Spleen (tissue), 11 donors: Measurements from ENCODE around the gene LMOD1. TPM values are rescaled to one million over a fixed set of nuclear protein-coding genes. Genes with fewer than 3 reads are reported as not detected.

Source experiments
- DNase-seq: peaks from one replicate; pipeline ENCODE4 v3.0.0-alpha.2; 2020
- H3K27ac ChIP-seq, 8 donors: fragments of 200-600 bp; sonication (generic) in 7 of 8; 1 replicate in 4 of 8; 2 replicates in 4 of 8; pipeline versions ENCODE4 v1.5.0 to v1.8.0; 2016 to 2021; ENCODE audit warnings: inconsistent platforms in 4 of 8, mild to moderate bottlenecking in 4 of 8, moderate library complexity in 1 of 8
- H3K27me3 ChIP-seq, 7 donors: fragments of 200-600 bp; sonication (generic) in 6 of 7; replicated peaks in 1 of 7; 1 replicate in 4 of 7; 2 replicates in 3 of 7; pipeline versions ENCODE4 v1.5.0 to v1.8.0; 2016 to 2021; ENCODE audit warnings: inconsistent platforms in 3 of 7, mild to moderate bottlenecking in 1 of 7
- H3K36me3 ChIP-seq, 6 donors: fragments of 200-600 bp; sonication (generic) in 5 of 6; 1 replicate in 4 of 6; 2 replicates in 2 of 6; pipeline versions ENCODE4 v1.5.0 to v1.8.0; 2016 to 2021; ENCODE audit warnings: inconsistent platforms in 2 of 6
- H3K4me1 ChIP-seq, 6 donors: fragments of 200-600 bp; sonication (generic) in 5 of 6; 1 replicate in 3 of 6; 2 replicates in 3 of 6; pipeline versions ENCODE4 v1.5.0 to v1.8.0; 2016 to 2021; ENCODE audit warnings: inconsistent platforms in 3 of 6
- H3K4me3 ChIP-seq, 8 donors: fragments of 200-600 bp; sonication (generic) in 7 of 8; 1 replicate in 4 of 8; 2 replicates in 4 of 8; pipeline versions ENCODE4 v1.5.0 to v1.8.0; 2016 to 2021; ENCODE audit warnings: inconsistent platforms in 4 of 8, mild to moderate bottlenecking in 4 of 8, moderate library complexity in 2 of 8
- H3K9me3 ChIP-seq, 8 donors: fragments of 200-600 bp; sonication (generic) in 7 of 8; 1 replicate in 4 of 8; 2 replicates in 4 of 8; pipeline versions ENCODE4 v1.5.0 to v1.8.0; 2016 to 2021; ENCODE audit warnings: inconsistent platforms in 4 of 8
- CTCF ChIP-seq, 11 experiments: fragments of 200-600 bp in 7 of 11; fragments of 450-650 bp in 4 of 11; sonication (generic) in 4 of 11; IDR thresholded peaks in 8 of 11; conservative IDR thresholded peaks in 3 of 11; 1 replicate in 7 of 11; 2 replicates in 4 of 11; pipeline versions ENCODE4 v1.4.0 to v1.8.0; 2016 to 2021; ENCODE audit warnings: antibody characterized with exemption in 11 of 11, inconsistent platforms in 4 of 11, mild to moderate bottlenecking in 1 of 11
- POLR2A ChIP-seq, 3 donors: fragments of 450-650 bp; IDR thresholded peaks; one replicate each; pipeline ENCODE4 v1.5.1; 2017; ENCODE audit warnings: antibody characterized with exemption in 3 of 3, mild to moderate bottlenecking in 1 of 3
- POLR2AphosphoS5 ChIP-seq, 3 donors: sonication (generic); formaldehyde crosslinking; IDR thresholded peaks; one replicate each; pipeline ENCODE4 v1.5.1; 2017; ENCODE audit warnings: antibody characterized with exemption in 3 of 3
- WGBS, 5 donors: extraction: QIAGEN DNeasy Blood & Tissue Kit in 3 of 5; methylation state at CpG; one replicate each; pipeline versions ENCODE4 v1.1.5 to v1.1.7; 2013 to 2018; 5-methylcytosine and 5-hydroxymethylcytosine counted together
- intact Hi-C: fragments of 100-400 bp; cut with DNase I; formaldehyde crosslinking; loops from one replicate; pipeline ENCODE4 v1.15.0; 2023; ENCODE audit warnings: low total_unique reads
- polyA plus RNA-seq, 3 donors: library from polyadenylated mRNA; stranded (reverse); fragments of 200-250 nt; gene quantifications; one replicate each; pipeline ENCODE4 v1.2.1, GENCODE V29; 2013
- total RNA-seq, 7 donors: library from RNA; depleted of rRNA in 3 of 7; stranded (reverse); fragments of >200 nt in 3 of 7; fragmentation: NEBNext Ultra II Directional in 4 of 7; extraction: Animal tissue kit (Norgen Biotek cat#: 25700) in 4 of 7; gene quantifications; one replicate each; pipeline versions ENCODE4 v1.1.0 to v1.2.1, GENCODE V29; 2016 to 2021
- donor health status: healthy with polysubstance abuse.
- donor health status: DM: no; HTN: no; CAD: no; lungs with moderate emphysema.
- donor health status: DM: no; HTN: no; CAD: no.
- donor health status: Bipolar disorder and iron deficiency.
- donor health status: healthy.
- donor health status: DM: no; HTN: no; CAD: no.
- donor health status: DM: yes; HTN: yes; CAD: no.

The LMOD1 gene
- total and polyA plus RNA-seq, 10 donors, result 4.2 to 21.0 (median 11.2) TPM

GRCh38 chr1:201895913-201896807, 50.2 kb downstream of the LMOD1 start:
- DNase-seq, result peak; percentile 88
- intact Hi-C loops, result no loop called here
- H3K27ac ChIP-seq, result peak overlapping the region in 1 of 8 donors; percentile 43
- H3K4me3 ChIP-seq, result peak overlapping the region in 1 of 8 donors; percentile 38
- H3K36me3 ChIP-seq, result peaks cover 0 to 10% (median 0%) of the 10 kb centered on the region in 6 donors
- H3K9me3 ChIP-seq, result no peaks in the 10 kb centered on the region
- TF ChIP-seq POLR2A (IDR thresholded peaks at IDR 0.05) (no peak), CTCF (IDR thresholded peaks at IDR 0.05 in 8 of 11, conservative IDR thresholded peaks at IDR 0.05 in 3 of 11) (peak; percentile 52 to 93 (median 86)), POLR2AphosphoS5 (IDR thresholded peaks at IDR 0.05) (peak; percentile 63 to 77 (median 74))
- H3K27me3 ChIP-seq, result peaks cover 0 to 10% (median 0%) of the 10 kb centered on the region in 7 donors
- 10 to 13% (median 12%) methylated on average over 9 to 10 of the region's 10 CpGs for WGBS, 5 donors
- H3K4me1 ChIP-seq, result peaks cover 0 to 10% (median 4%) of the 10 kb centered on the region in 6 donors

- Histone ChIP-seq H3K9me3 (no peaks in the 10 kb centered on the region), H3K4me1 (peaks cover 0 to 10% (median 4%) of the 10 kb centered on the region in 6 donors), H3K27me3 (peaks cover 0 to 19% (median 0%) of the 10 kb centered on the region in 7 donors), H3K27ac (no peak overlapping the region), H3K36me3 (peaks cover 0 to 10% (median 0%) of the 10 kb centered on the region in 6 donors), H3K4me3 (no peak overlapping the region)
- no peak for DNase-seq
- intact Hi-C loops, result no loop called here
- 69 to 87% (median 79%) methylated on average over 7 of the region's 7 CpGs for WGBS, 5 donors
- TF ChIP-seq POLR2AphosphoS5 (IDR thresholded peaks at IDR 0.05) (peak in 1 of 3 donors; percentile 13), CTCF (IDR thresholded peaks at IDR 0.05 in 8 of 11, conservative IDR thresholded peaks at IDR 0.05 in 3 of 11) (no peak), POLR2A (IDR thresholded peaks at IDR 0.05) (no peak)
Measured at GRCh38 chr1:201895120-201895665, 51.2 kb downstream of the LMOD1 start.

- 83 to 95% (median 87%) methylated on average over 5 of the region's 5 CpGs for WGBS, 5 donors
Measured at GRCh38 chr1:201894343-201895119, 51.8 kb downstream of the LMOD1 start.

More at GRCh38 chr1:201894343-201895119, 51.8 kb downstream of the LMOD1 start:
- DNase-seq, result no peak
- Histone ChIP-seq H3K36me3 (peaks cover 0 to 10% (median 0%) of the 10 kb centered on the region in 6 donors), H3K4me1 (peaks cover under 1 to 16% (median 7%) of the 10 kb centered on the region in 6 donors), H3K27ac (no peak overlapping the region), H3K27me3 (peaks cover 0 to 26% (median under 1%) of the 10 kb centered on the region in 7 donors), H3K9me3 (no peaks in the 10 kb centered on the region), H3K4me3 (no peak overlapping the region)
- intact Hi-C loops, result no loop called here
- no peak for TF ChIP-seq POLR2A (IDR thresholded peaks at IDR 0.05)
- no peak for TF ChIP-seq CTCF (IDR thresholded peaks at IDR 0.05 in 8 of 11, conservative IDR thresholded peaks at IDR 0.05 in 3 of 11)
- no peak for TF ChIP-seq POLR2AphosphoS5 (IDR thresholded peaks at IDR 0.05)
